Posterior cingulate gyrus (tissue), 11 donors: ENCODE data around the gene CMTM7.
A peak's percentile ranks its signal among the peaks of the same experiment; 100 is the strongest.

Experiments used
- DNase-seq, 10 donors: peaks; one replicate each; pipeline versions ENCODE4 v3.0.0 to v3.0.0-alpha.2; 2020 to 2021; ENCODE audit warnings: mixed read lengths in 3 of 10
- intact Hi-C: fragments of 100-400 bp; cut with DNase I; formaldehyde crosslinking; loops from one replicate; pipeline ENCODE4 v1.15.1; 2023

The CMTM7 gene

DNA sequence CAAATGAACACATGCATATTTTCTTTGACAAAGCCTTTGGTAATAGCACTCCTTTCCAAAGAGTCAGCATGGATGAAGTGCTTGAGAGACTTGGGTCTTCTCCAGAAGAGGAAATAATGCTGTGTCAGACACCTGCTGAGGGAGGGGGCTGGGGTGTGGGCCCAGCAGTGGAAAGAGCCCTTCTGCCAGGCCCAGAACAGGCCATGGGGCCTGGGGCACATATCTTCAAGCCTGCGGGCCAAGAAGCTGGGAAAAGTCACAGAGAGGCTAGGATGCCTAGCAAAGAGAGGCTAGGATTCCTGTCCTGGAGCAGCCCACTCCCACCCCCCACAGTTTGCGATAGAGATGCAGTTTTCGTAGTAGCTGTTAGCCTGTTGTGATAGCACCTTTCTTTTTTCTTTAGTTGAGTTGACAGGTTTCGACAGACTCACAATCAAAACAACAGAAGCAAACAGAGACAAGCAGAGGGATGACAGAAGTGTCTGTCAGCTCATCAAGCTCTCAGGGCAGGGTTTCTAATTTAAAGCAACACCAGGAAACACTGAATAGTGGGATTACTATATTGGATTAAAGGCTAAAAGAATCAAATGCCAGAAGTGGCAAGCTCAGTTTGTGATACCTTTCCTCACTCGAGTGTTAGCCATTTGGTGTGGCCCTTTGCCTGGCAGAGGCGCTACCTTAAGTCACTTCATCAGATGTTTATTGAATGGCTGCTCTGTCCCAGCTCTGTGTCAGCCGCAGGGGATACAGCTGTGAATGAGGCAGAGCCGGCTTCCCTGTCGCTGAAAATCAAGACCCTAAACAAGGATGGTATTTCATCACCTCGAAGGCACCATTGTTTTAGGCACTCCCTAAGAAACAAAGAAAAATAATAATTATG is 19.0 kb downstream of the CMTM7 start:
- intact Hi-C loops, result no loop called here
- no peak for DNase-seq

DNA sequence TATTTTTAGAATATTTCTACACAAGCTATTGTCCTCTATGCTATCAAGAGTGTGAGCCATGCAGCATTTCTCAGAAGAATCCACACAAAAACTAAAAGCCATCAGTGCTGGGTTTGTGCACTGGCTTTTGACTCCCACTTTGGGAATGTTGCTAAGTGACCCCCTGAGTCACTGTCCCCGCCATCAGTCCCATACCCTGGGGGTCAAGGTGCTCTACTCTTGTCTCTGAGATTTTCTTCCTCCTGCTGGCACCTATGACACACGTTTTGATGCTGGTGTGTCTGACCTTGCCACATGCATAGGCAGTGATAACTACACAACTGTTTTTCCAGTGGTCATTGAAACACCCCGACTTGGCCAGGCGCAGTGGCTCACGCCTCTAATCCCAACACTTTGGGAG is 19.8 kb downstream of the CMTM7 start:
- intact Hi-C loops, result no loop called here
- DNase-seq, result no peak

GRCh38 chr3:32412887-32413286 is 21.2 kb downstream of the CMTM7 start:
- intact Hi-C loops, result no loop called here
- no peak for DNase-seq

GRCh38 chr3:32413845-32414521 is 22.3 kb downstream of the CMTM7 start:
- peak in 1 of 10 donors; percentile 37 for DNase-seq
- intact Hi-C loops, result no loop called here

DNA sequence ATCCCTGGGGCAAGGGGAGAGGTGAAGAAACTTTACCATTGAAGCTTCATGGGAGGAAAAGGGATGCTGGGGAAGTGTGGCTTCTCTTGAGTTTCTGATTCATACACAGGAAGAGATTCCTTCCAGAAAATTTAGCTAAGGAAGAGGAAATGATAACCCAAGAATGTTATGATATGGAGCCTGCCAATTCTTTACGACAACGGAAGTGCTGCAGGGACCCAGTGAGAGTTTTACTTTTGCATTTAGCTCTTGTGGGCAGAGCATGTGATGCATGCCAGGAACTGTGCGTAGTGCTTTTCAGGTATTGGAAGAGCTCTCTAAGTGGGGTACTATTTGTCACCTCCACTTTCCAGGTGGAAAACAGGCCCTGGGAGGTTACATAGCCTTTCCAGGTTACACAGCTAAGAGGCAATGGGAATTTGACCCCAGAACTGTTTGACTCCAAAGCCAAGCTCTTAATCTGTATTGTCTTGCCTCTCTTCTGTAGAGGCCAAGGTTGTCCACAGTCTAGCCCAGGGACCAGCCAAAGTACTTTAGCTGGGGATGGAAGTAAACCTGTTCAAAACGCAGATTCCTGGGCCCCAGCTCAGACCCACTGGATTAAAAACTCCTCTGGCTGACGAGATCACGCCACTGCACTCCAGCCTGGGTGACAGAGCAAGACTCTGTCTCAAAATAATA is 23.0 kb downstream of the CMTM7 start:
- intact Hi-C loops, result no loop called here
- DNase-seq, result peak in 1 of 10 donors; percentile 25

GRCh38 chr3:32419742-32420125 is 28.1 kb downstream of the CMTM7 start:
- intact Hi-C loops, result no loop called here
- no peak for DNase-seq

GRCh38 chr3:32420126-32421038 is 28.7 kb downstream of the CMTM7 start:
- no peak for DNase-seq
- intact Hi-C loops, result no loop called here

GRCh38 chr3:32421185-32421584 is 29.5 kb downstream of the CMTM7 start:
- intact Hi-C loops, result no loop called here

DNA sequence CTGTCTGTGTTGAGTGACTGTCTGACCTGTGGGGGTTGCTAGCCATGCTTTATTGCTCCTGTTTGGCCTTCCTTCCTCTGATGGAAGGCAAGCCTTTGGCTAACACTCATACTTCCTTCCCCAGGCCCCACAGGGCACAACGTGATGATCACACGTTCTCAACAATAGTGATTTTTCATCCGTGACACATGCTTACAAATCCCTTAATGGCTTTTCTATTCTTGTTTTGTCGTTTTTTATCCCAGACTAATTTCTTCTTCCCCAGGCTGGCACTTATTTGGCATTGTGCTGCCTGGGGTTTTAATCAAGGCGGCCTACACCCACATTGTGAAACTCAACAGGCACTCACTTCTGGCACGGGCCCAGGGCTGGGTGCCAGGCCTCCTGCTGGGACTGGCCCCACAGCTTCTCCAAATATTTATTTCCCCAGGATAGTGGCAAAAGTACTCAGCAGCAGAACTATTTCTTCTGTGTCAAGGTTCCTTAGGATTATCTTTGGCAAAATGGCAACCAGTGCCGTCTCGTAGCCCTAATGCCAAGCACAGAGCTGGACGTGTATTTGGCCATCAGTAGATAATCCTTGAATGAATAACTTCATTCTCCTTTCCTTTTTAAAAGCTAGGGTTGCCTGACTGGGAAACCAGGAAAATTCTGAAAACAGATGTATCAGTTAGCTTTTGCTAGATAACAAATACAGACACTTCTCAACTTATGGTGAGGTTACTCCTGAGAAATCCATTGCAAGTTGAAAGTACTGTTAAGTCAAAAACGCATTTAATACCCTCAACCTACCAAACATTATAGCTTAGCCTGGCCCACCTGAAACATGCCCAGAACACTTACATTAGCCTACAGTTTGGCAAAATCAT is 30.6 kb downstream of the CMTM7 start:
- intact Hi-C loops, result no loop called here

More at GRCh38 chr3:32421185-32421584, 29.5 kb downstream of the CMTM7 start:
- DNase-seq, result no peak

GRCh38 chr3:32422943-32423342 is 31.3 kb downstream of the CMTM7 start:
- intact Hi-C loops, result no loop called here
- DNase-seq, result no peak

More for the DNA sequence above, 30.6 kb downstream of the CMTM7 start:
- DNase-seq, result peak in 3 of 10 donors; percentile 21 to 86 (median 35)

DNA sequence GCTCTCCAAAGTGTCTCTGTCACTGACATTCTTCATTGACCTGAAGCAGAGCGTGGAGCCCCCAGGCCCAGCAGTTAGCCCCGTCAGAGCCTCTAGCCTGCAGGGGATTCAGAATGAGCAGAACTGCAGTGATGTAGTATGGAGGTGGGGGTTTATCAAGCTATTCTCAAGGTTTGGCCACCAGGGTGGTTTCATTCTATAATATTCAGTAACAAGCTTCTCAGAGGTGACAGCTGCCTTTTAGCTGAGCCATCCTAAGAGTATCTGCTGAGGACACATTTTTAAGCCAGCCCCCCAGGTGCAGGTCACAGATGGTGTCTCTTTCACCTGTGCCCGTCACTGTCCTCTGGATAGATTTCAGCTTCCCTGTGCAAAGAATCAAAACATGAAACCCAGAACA is 31.9 kb downstream of the CMTM7 start:
- DNase-seq, result no peak
- intact Hi-C loops, result no loop called here

DNA sequence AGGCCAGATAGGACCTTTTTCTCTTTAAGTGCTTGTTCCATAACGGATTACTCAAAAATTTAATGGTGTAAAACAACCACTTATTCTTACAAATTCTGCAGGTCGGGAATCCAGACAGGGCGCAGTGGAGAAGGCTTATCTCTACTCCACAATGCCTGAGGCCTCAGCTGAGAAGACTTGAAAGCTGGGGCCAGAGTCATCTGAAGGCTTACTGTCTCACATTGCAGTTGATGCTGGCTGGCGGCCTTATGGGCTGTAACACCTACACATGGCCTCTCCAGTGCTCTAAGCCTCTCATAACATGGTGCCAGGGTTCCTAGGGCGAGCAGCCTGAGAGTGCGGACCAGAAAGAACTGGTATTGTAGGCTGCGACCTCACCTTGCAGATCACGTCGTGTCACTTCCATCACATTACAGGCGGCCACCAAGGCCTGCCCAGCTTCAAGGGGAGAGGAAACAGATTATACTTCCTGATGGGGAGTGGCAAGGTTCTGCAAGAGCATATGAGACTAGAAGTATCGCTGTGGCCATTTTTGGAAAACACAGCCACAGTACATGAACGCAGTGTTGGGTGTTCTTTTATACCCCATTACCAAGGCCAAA is 32.4 kb downstream of the CMTM7 start:
- no peak for DNase-seq
- intact Hi-C loops, result no loop called here

DNA sequence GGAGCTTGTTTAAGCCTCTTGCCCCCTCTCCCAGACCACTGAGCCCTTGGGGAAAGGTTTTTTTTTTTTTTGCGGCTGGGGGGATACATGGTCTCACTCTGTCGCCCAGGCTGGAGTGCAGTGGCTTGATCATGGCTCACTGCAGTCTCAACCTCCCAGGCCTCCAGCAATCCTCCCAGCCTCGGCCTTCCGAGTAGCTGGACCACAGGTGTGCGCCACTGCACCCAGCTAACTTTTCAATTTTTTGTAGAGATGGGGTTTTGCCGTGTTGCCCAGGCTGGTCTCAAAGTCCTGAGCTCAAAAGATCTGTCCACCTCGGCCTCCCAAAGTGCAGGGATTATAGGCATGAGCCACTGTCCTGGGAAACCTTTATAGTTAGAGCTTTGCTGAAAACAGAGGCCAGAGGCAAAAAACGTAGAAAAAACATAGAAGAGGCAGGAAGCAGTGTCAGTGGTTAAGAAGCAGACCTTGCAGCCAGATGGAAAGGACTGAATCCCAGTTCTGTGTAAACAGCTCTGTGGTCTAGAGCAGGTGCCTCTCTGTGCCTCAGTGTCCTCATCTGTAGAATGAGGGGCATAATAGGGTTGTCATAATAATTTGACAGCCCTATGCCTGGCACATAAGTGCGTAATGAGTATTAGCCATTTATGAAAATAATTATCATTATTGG is 33.1 kb downstream of the CMTM7 start:
- DNase-seq, result no peak
- intact Hi-C loops, result no loop called here

DNA sequence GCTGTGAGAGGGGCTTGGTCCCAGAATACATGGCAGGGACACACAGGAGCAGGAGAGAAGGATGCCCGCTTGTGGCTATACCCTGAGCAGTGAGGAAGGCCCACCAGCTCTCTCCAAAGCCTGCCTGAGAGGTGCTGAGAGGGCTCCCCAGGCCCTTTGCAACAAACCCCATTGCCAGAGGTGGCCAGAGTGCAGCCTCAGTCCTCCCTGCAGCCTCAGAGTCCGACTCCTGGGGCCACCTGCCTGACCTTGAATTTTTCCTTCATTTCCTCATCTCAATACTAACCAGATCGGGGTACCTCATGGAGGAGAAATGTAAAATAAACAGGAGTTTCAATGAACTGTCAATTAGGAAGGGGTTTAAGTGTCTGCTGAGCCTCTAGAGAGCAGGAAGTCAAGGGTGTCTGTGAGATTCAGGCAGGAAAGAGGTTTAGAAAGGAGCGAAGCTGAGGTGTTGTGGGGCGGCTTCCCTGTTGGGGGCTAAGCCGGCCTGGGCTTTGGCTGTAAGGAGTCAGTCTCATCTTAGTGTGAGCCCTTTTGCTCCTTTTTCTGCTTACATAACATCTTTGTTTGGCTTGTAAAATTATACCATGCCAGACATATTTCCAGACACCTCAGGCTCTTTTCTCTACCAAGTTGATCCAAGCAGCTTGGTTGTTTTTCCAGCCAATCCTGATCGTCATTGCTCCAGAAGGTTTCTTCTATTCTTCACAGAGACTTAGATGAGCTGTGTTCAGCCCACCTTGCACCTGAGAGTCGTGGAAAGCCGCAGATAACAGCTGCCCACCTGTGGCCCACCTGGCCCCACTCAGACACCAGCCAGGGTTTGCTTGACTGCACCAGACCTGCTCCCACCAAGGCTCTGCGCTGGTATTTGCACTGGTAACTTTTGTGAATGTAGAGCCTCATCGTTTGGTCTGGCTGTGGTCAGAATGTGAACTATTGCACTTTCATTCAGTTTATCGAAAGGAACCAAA is 36.7 kb downstream of the CMTM7 start:
- intact Hi-C loops, result no loop called here
- no peak for DNase-seq

DNA sequence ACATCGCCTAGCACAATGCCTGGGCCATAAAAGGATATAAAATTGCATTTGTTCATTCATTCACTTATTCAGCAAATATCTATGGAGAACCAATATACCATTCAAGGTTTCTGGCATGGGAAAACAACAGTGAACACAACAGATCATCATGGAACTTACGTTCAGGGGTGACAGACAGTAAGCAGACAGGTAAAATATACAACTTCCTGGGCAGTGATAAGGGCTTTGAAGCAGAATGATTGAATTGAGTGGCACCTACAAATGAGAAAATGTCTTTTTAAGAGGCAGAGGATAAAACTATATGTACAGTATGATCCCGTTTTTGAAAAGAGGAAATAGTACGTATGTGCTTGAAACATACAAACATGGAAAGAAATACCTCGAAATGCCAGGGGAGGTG is 39.2 kb downstream of the CMTM7 start:
- intact Hi-C loops, result no loop called here
- no peak for DNase-seq

- intact Hi-C loops, result no loop called here
- DNase-seq, result no peak
Measured at GRCh38 chr3:32431481-32431880, 39.8 kb downstream of the CMTM7 start.

DNA sequence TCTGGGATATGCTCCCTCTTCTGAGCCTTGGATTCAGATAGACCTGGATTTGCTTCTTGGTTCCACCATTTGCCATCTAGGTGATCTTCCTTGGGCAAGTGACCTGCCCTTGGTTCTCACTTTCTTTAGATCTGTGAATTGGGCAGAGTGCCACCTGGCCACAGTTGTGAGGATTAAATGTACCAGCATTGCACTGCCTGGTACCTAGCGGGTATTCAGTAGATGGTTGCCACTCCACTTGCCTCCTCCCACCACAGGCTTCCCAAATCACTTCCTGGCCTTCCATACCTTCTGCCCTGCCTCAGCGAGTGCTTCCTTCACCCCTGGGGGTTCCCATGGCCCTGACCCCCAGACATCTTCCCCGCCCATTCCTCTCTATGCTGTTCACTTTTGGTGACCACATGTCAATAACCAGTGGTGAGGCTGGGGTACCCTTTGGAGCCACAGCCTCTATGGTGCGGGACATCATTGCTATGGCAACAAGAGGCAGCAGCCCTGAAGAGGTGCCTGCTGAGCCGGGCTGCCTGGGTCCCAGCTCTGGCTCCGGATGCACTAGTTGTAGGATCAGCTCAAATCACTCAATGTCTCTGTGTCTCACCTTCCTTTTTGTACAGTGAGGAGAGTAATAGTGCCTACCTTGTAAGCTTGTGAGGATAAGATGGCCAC is 40.5 kb downstream of the CMTM7 start:
- intact Hi-C loops, result no loop called here
- no peak for DNase-seq
